Stomach smooth muscle (tissue), 2 donors: ENCODE measurements around the gene ZNF618.

Source experiments
- H3K27ac ChIP-seq: one replicate; pipeline ENCODE4 v1.7.0; 2013; ENCODE audit warnings: mild to moderate bottlenecking, low read length, inconsistent platforms
- H3K27me3 ChIP-seq, 2 donors: one replicate each; pipeline ENCODE4 v1.7.0; 2013; ENCODE audit warnings: low read length in 2 of 2; ENCODE audit not compliant: insufficient read depth in 2 of 2, control insufficient read depth in 1 of 2
- H3K36me3 ChIP-seq, 2 donors: one replicate each; pipeline ENCODE4 v1.7.0; 2013; ENCODE audit warnings: low read length in 2 of 2; ENCODE audit not compliant: control insufficient read depth in 2 of 2, insufficient read depth in 2 of 2
- H3K4me1 ChIP-seq: one replicate; pipeline ENCODE4 v1.7.0; 2013; ENCODE audit warnings: low read length; ENCODE audit not compliant: control insufficient read depth, insufficient read depth
- H3K4me3 ChIP-seq, 2 donors: one replicate each; pipeline ENCODE4 v1.7.0; 2013; ENCODE audit warnings: low read length in 2 of 2
- H3K9ac ChIP-seq, 2 donors: one replicate each; pipeline ENCODE4 v1.7.0; 2013; ENCODE audit warnings: low read length in 2 of 2, mild to moderate bottlenecking in 1 of 2
- H3K9me3 ChIP-seq, 2 donors: one replicate each; pipeline ENCODE4 v1.7.0; 2013; ENCODE audit warnings: low read length in 2 of 2; ENCODE audit not compliant: control insufficient read depth in 2 of 2
- donor health status: healthy.
- donor health status: Pancreatic carcinoma.

Gene ZNF618

DNA sequence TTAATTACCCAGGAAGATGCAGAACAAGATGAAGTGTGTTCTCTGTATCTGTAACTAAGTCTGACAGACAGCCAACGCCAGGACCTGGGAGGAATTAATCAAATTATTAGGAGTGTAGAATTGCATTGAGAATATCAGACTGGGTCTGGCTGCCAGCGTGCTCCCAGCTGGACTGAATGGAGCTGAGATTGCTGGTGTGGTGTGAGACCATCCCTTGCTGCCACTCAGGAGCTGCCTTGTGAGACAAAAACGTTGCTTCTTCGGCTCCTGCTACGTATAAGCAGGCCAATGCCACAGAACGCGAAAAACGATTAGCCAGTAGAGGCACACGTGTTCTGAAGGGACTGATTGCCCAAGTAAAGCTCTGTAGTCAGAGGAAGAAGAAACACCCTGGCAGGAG is 135.2 kb downstream of the ZNF618 start:
- H3K27me3 ChIP-seq: no peaks in the 10 kb centered on the region
- H3K4me3 ChIP-seq: no peak overlapping the region
- no peaks in the 10 kb centered on the region for H3K4me1 ChIP-seq
- H3K9me3 ChIP-seq: peaks cover 0 to 6% of the 10 kb centered on the region in 2 donors
- no peak overlapping the region for H3K9ac ChIP-seq
- H3K36me3 ChIP-seq: peaks cover 0 to 6% of the 10 kb centered on the region in 2 donors
- no peak overlapping the region for H3K27ac ChIP-seq

DNA sequence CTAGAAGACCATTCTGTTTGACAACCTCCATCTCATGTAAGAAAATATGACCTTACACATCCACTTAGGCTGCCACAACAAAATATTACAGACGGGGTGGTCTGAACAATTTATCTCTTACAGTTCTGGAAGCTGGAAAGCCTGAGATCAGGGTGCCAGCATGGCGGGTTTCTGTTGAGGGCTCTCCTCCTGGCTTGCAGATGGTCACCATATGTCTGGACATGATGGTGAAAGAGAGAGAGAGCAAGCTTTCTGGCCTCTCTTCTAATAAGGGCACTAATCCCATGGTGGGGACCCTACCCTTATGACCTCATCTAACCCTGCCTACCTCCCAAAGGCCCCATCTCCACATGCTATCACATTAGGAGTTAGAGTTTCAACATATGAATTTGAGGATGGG is 136.0 kb downstream of the ZNF618 start:
- no peak overlapping the region for H3K9ac ChIP-seq
- H3K36me3 ChIP-seq: peaks cover 0 to 9% of the 10 kb centered on the region in 2 donors
- H3K27me3 ChIP-seq: no peaks in the 10 kb centered on the region
- H3K4me1 ChIP-seq: no peaks in the 10 kb centered on the region
- H3K4me3 ChIP-seq: no peak overlapping the region
- peaks cover 0 to 6% of the 10 kb centered on the region in 2 donors for H3K9me3 ChIP-seq
- H3K27ac ChIP-seq: no peak overlapping the region

DNA sequence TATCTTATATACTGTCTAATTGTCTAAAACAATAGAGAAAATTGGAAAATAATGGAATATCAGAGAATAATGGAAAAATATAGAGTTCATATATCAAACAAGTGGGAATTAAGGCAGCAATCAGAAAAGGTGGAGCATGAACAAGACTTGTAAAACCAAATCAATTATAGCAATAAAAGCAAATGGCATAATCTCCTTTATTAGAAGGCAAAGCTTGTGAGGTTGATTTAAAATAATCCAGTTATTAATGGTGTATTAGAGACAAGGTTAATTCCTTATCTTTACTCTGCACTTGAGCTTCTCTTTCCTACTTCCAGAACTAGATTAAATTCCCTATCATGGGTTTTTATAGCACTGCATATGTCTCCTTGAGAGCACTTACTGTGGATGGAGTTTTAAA is 137.9 kb downstream of the ZNF618 start:
- peaks cover 0 to 6% of the 10 kb centered on the region in 2 donors for H3K9me3 ChIP-seq
- no peak overlapping the region for H3K27ac ChIP-seq
- H3K4me1 ChIP-seq: no peaks in the 10 kb centered on the region
- H3K36me3 ChIP-seq: peaks cover 0 to 9% of the 10 kb centered on the region in 2 donors
- no peaks in the 10 kb centered on the region for H3K27me3 ChIP-seq
- H3K9ac ChIP-seq: no peak overlapping the region
- H3K4me3 ChIP-seq: no peak overlapping the region

DNA sequence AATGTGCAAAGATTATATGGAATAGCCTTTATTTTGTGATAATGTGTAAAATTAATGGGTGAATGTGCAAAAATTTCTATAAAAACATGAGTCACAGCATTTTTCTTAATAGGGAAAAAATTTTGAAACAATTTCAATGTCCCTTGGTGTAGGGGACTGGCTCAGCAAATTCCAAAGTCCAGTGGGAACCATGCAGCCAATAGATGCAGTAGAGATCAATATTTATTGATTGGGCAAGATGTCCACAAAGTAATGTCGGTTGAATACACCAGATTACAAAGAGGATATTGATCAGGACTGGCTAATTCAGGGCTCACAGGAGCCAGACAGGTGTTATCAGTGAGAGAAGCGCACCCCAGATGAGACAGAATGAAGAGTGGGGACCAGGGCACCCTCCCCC is 139.5 kb downstream of the ZNF618 start:
- H3K9me3 ChIP-seq: peaks cover 0 to 6% of the 10 kb centered on the region in 2 donors
- H3K36me3 ChIP-seq: peaks cover 0 to 9% of the 10 kb centered on the region in 2 donors
- H3K4me3 ChIP-seq: no peak overlapping the region
- no peak overlapping the region for H3K9ac ChIP-seq
- no peaks in the 10 kb centered on the region for H3K27me3 ChIP-seq
- H3K27ac ChIP-seq: no peak overlapping the region
- no peaks in the 10 kb centered on the region for H3K4me1 ChIP-seq

DNA sequence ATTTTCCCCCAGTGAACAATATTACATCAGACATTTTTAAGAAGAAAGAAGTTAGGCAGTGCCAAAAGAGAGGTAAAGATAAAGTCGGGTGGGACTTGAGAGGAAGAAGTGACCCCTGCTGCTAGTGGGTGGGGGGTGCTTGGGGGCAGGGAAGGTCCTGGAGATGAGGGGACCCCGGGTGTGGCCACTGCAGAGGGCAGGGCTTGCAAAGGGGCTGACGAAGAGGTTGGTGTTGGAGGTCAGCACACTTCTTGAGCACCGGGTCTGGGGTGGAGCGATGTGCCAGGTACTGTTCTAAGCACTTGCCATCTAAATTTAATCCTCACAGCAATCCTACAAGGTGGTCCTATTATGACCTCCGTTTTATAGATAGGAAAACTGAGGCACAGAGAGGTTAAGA is 140.0 kb downstream of the ZNF618 start:
- peaks cover 0 to 6% of the 10 kb centered on the region in 2 donors for H3K9me3 ChIP-seq

DNA sequence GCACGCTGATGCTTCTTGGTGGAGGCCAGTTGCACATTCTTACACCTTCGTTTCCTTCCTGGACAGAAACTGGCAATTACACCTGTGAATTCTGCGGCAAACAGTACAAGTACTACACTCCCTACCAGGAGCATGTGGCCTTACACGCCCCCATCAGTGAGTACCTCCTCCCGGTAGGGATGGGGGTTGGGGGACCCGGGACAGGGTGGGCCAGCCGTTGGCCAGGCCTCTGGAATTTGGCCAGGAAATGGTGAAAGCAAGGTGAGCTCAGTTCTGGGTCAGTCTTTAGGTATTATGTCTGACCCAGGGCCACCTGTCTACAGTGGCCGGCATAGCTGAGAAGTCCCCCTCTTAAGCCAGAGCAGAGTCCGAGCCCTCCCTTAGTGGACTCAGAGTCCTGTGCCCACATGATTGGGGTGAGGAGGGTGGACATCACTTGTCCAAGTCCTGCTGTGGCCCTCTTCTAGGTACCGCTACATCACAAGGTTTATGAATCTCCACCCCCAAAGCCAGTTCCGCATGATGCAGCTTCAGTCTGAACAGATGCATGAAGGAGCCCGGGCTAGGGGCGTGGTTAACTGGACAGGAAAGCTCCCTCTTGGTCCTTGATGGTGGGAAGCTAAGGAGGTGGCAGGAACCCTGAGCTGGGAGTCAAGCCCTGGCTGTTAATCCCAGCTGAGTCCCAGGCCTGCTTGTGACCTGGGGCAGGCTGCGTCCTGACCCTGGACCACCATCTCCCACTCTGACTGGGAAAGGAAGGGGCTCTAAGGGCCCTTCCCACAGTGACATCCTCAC is 140.7 kb downstream of the ZNF618 start:
- no peak overlapping the region for H3K9ac ChIP-seq
- H3K4me1 ChIP-seq: no peaks in the 10 kb centered on the region
- H3K9me3 ChIP-seq: peaks cover 0 to 6% of the 10 kb centered on the region in 2 donors
- no peaks in the 10 kb centered on the region for H3K27me3 ChIP-seq
- H3K36me3 ChIP-seq: peaks cover 0 to 5% of the 10 kb centered on the region in 2 donors
- H3K4me3 ChIP-seq: no peak overlapping the region
- no peak overlapping the region for H3K27ac ChIP-seq

More for the DNA sequence above, 140.0 kb downstream of the ZNF618 start:
- no peaks in the 10 kb centered on the region for H3K27me3 ChIP-seq
- H3K4me3 ChIP-seq: no peak overlapping the region
- H3K9ac ChIP-seq: no peak overlapping the region
- H3K4me1 ChIP-seq: no peaks in the 10 kb centered on the region
- H3K36me3 ChIP-seq: peaks cover 0 to 7% of the 10 kb centered on the region in 2 donors
- no peak overlapping the region for H3K27ac ChIP-seq

DNA sequence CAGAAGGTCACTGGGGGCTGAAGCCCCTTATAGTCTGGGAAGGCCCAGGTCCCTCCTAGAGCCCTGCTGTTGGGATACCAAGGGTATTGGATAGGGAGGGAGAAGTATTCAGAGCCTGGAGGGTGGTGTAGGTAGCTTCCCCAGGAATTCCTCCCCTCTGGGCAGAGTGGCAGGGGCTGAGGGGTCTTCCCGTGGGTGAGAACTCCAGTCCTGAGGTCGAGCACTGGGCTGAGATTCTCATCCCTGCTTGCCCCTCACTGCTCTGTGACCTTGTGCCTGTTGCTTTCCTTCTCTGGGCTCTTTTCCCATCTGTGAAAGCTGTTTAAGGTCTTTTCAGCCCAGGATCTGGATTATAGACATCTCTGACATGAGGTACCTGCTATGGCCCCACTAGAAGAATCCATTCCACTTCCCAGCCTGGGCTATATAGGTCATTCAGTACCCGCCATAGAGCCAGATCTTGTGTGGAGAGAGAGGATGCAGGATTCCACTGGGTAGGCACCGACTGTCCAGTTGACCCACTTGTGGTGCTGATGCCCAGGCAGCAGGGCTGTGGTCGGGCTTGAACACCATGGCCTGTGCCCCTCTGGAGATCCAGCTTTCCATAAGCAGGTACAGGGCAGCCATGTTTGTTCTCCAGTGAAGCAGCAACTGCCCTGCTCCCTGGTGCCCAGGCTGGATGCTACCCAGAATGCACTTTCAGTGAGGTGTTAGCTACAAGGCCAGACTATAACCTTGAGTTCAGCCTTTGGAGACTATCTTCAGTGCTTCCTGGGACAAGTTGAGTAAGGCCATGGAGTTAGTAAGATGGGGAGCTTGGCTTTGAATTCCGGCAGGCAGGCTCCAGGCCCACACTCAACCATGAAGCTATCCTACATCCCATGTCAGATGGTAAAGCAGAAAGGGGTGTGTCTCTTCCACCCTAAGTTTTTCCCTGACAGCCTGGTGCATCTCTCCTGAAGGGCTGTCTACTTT is 141.9 kb downstream of the ZNF618 start:
- no peak overlapping the region for H3K27ac ChIP-seq
- H3K36me3 ChIP-seq: peaks cover 0 to 3% of the 10 kb centered on the region in 2 donors
- H3K27me3 ChIP-seq: no peaks in the 10 kb centered on the region
- no peaks in the 10 kb centered on the region for H3K9me3 ChIP-seq
- H3K9ac ChIP-seq: no peak overlapping the region
- no peaks in the 10 kb centered on the region for H3K4me1 ChIP-seq
- H3K4me3 ChIP-seq: no peak overlapping the region

DNA sequence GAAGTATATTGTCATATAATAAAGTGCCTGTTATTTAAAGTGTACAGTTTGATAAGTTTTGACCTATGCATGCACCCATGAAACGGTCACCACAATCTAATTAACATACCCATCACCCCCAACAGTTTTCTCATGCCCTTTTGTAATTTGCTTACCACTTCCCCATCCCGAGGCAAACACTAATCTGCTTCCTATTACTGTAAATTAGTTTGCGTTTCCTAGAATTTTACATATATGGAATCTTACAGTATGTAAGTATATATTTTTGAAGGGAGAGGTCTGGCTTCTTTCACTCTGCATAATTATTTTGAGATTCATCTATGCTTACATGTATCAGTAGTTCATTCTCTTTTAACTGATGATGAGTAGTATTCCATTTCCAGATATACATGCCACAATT is 145.5 kb downstream of the ZNF618 start:
- H3K27ac ChIP-seq: no peak overlapping the region
- H3K4me3 ChIP-seq: no peak overlapping the region
- no peaks in the 10 kb centered on the region for H3K4me1 ChIP-seq
- H3K9ac ChIP-seq: no peak overlapping the region
- peaks cover 0 to 3% of the 10 kb centered on the region in 2 donors for H3K9me3 ChIP-seq
- peaks cover 0 to 5% of the 10 kb centered on the region in 2 donors for H3K36me3 ChIP-seq
- H3K27me3 ChIP-seq: no peaks in the 10 kb centered on the region

DNA sequence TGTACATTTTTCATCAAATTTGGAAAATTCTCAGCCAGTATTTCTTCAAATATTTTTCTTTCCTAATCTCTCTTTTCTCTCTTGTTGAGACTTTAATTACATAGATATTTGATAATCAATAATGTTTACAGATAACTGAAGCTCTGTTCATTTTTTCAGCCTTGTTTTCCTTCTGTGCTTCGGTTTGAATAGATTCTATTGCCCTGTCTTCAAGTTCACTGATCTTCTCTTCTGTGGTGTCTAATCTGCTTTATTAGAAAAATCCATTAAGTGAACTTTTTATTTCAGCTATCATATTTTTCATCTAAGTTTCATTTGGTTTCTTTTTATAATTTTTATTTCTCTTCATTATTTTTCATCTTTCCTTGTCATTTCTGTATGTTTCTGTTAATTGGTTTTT is 147.9 kb downstream of the ZNF618 start:
- peaks cover 0 to 3% of the 10 kb centered on the region in 2 donors for H3K36me3 ChIP-seq

DNA sequence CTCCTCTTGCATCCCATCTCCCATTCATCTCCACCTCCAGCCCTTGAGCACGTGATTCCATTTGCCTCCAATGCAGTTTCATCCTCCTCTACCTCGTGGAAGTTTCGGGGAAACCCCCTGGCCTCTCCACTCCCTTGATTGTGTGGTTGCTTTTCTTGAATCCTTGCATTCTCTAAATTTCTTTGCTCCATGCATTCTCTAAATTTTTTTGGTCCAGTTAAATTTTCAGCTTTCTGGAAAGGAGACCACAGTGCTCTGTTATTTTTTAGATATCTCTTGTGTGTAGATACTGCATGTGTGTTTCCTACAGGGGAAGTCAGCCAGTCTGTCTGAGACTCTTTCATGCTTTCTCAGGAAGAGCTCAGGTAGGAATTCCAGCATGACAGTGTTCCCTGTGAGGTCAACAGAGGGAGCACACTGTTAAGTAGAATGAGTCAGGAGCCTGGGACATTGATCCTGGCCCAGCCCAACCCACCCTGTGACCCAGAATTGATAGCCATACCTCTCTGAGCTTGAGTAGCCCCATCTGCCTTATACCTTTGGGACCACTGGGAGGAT is 149.2 kb downstream of the ZNF618 start:
- H3K4me3 ChIP-seq: no peak overlapping the region
- H3K36me3 ChIP-seq: peaks cover 0 to 3% of the 10 kb centered on the region in 2 donors
- H3K27ac ChIP-seq: no peak overlapping the region
- H3K4me1 ChIP-seq: no peaks in the 10 kb centered on the region
- peaks cover 0 to 3% of the 10 kb centered on the region in 2 donors for H3K9me3 ChIP-seq
- no peak overlapping the region for H3K9ac ChIP-seq
- no peaks in the 10 kb centered on the region for H3K27me3 ChIP-seq

More for the DNA sequence above, 147.9 kb downstream of the ZNF618 start:
- Histone ChIP-seq H3K9ac (no peak overlapping the region), H3K27me3 (no peaks in the 10 kb centered on the region), H3K9me3 (peaks cover 0 to 3% of the 10 kb centered on the region in 2 donors), H3K27ac (no peak overlapping the region), H3K4me1 (no peaks in the 10 kb centered on the region), H3K4me3 (no peak overlapping the region)
